Stomach (tissue), 4 donors: ENCODE measurements around the gene OPN1SW.

Experiments used
- EP300 ChIP-seq: sonication (generic); formaldehyde crosslinking; IDR thresholded peaks from one replicate; pipeline ENCODE4 v1.6.1; 2017; ENCODE audit warnings: antibody characterized with exemption
- POLR2A ChIP-seq, 4 donors: fragments of 450-650 bp; IDR thresholded peaks; one replicate each; pipeline ENCODE4 v1.6.1; 2016; ENCODE audit warnings: antibody characterized with exemption in 4 of 4, control low read depth in 2 of 4, mild to moderate bottlenecking in 1 of 4, moderate library complexity in 1 of 4
- POLR2AphosphoS5 ChIP-seq, 3 donors: sonication (generic); formaldehyde crosslinking; IDR thresholded peaks; one replicate each; pipeline ENCODE4 v1.6.1; 2016; ENCODE audit warnings: antibody characterized with exemption in 3 of 3
- TF ChIP-seq, protein P1 (sequence below), 7 experiments: fragments of 450-650 bp in 4 of 7; fragments of 200-600 bp in 3 of 7; sonication (generic) in 3 of 7; IDR thresholded peaks; one replicate each; pipeline ENCODE4 v1.5.1; 2016 to 2019; ENCODE audit warnings: antibody characterized with exemption in 7 of 7, control low read depth in 2 of 7, mild to moderate bottlenecking in 1 of 7

DNA sequence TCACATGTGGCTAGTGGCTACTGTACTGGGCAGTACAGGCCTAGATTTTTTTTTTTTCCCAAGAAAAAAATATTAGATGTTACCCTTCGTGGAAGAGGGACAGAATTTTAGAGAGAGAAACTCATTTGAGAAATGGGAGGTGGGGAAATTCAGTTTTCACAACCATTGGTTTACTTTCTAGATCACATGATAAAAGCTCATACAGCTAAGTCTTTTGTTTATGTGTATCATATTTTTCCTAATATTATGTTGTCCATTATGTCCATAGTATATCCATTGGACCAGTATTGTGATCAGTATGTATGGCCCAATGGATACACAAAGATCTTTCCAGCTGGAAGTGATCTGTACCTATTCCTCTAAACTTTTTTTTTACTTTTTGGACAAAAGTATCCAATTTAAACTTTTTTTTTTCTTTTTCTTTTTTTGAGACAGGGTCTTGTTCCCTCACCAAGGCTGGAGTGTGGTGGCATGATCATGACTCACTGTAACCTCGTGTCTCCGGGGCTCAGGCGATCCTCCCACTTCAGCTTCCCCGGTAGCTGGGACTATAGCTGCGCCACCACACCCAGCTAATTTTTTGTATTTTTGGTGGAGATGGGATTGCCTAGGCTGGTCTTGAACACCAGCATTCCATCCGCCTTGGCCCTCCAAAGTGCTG, 32.4 kb downstream of the OPN1SW start:
- TF ChIP-seq POLR2A (IDR thresholded peaks at IDR 0.05) (no peak), POLR2AphosphoS5 (IDR thresholded peaks at IDR 0.05) (no peak), EP300 (no peak)
- TF ChIP-seq, protein P1, sequence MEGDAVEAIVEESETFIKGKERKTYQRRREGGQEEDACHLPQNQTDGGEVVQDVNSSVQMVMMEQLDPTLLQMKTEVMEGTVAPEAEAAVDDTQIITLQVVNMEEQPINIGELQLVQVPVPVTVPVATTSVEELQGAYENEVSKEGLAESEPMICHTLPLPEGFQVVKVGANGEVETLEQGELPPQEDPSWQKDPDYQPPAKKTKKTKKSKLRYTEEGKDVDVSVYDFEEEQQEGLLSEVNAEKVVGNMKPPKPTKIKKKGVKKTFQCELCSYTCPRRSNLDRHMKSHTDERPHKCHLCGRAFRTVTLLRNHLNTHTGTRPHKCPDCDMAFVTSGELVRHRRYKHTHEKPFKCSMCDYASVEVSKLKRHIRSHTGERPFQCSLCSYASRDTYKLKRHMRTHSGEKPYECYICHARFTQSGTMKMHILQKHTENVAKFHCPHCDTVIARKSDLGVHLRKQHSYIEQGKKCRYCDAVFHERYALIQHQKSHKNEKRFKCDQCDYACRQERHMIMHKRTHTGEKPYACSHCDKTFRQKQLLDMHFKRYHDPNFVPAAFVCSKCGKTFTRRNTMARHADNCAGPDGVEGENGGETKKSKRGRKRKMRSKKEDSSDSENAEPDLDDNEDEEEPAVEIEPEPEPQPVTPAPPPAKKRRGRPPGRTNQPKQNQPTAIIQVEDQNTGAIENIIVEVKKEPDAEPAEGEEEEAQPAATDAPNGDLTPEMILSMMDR (IDR thresholded peaks at IDR 0.05), result no peak
